Heart left ventricle (tissue), 16 donors: Measurements from ENCODE around the gene PRDM11. TPM values are rescaled to one million over a fixed set of nuclear protein-coding genes. Genes with fewer than 3 reads are reported as not detected.

ENCODE experiments used
- ATAC-seq, 4 donors: fragments of 200-7000 bp; cut with Tn5 transposase; one replicate each; pipeline ENCODE4 v1.9.1; 2020 to 2022; ENCODE audit warnings: moderate library complexity in 4 of 4, mild to moderate bottlenecking in 3 of 4, moderate number of reproducible peaks in 1 of 4
- DNase-seq, 5 donors: peaks; one replicate each; pipeline ENCODE4 v3.0.0-alpha.2; 2020
- H3K27ac ChIP-seq, 12 donors: fragments of 200-600 bp; sonication (generic) in 4 of 12; one replicate each; pipeline versions ENCODE4 v1.5.0 to v1.8.0; 2016 to 2022; ENCODE audit warnings: mild to moderate bottlenecking in 2 of 12
- H3K27me3 ChIP-seq, 9 donors: fragments of 200-600 bp; sonication (generic) in 2 of 9; one replicate each; pipeline versions ENCODE4 v1.5.1 to v1.8.0; 2016 to 2022; ENCODE audit warnings: mild to moderate bottlenecking in 3 of 9
- H3K36me3 ChIP-seq, 9 donors: fragments of 200-600 bp; sonication (generic) in 2 of 9; one replicate each; pipeline versions ENCODE4 v1.5.0 to v1.8.0; 2018 to 2022; ENCODE audit warnings: mild to moderate bottlenecking in 2 of 9
- H3K4me1 ChIP-seq, 12 donors: fragments of 200-600 bp; sonication (generic) in 4 of 12; one replicate each; pipeline versions ENCODE4 v1.5.0 to v1.8.0; 2016 to 2022; ENCODE audit warnings: mild to moderate bottlenecking in 3 of 12
- H3K4me3 ChIP-seq, 12 donors: fragments of 200-600 bp; sonication (generic) in 4 of 12; one replicate each; pipeline versions ENCODE4 v1.5.0 to v1.8.0; 2017 to 2022; ENCODE audit warnings: mild to moderate bottlenecking in 9 of 12, moderate library complexity in 4 of 12
- H3K9me3 ChIP-seq, 12 donors: fragments of 200-600 bp; sonication (generic) in 4 of 12; one replicate each; pipeline versions ENCODE4 v1.5.0 to v1.8.0; 2016 to 2022; ENCODE audit warnings: mild to moderate bottlenecking in 1 of 12
- POLR2A ChIP-seq, 2 donors: fragments of 450-650 bp; IDR thresholded peaks; one replicate each; pipeline ENCODE4 v1.6.1; 2017; ENCODE audit warnings: antibody characterized with exemption in 2 of 2, mild to moderate bottlenecking in 2 of 2, moderate library complexity in 2 of 2
- WGBS, 4 donors: extraction: QIAGEN DNeasy Blood & Tissue Kit in 2 of 4; methylation state at CpG; one replicate each; pipeline versions ENCODE4 v1.1.5 to v1.1.7; 2013 to 2018; 5-methylcytosine and 5-hydroxymethylcytosine counted together
- intact Hi-C, 10 donors: fragments of 100-400 bp; cut with DNase I; formaldehyde crosslinking; loops; one replicate each; pipeline versions ENCODE4 v1.11.1 to v1.14.2; 2022
- polyA plus RNA-seq, 2 donors: library from polyadenylated mRNA; stranded (reverse); fragments of 200-250 nt; gene quantifications; one replicate each; pipeline ENCODE4 v1.2.3, GENCODE V29; 2013
- total RNA-seq, 9 donors: library from RNA; depleted of rRNA in 2 of 9; stranded (reverse); fragments of >200 nt in 2 of 9; fragmentation: NEBNext Ultra II Directional in 3 of 9; extraction: Animal tissue kit (Norgen Biotek cat#: 25700) in 3 of 9; gene quantifications; one replicate each; pipeline versions ENCODE4 v1.1.0 to v1.2.4, GENCODE V29; 2016 to 2023
- TF ChIP-seq, protein P1 (sequence below), 12 donors: fragments of 200-600 bp; sonication (generic) in 4 of 12; IDR thresholded peaks; one replicate each; pipeline versions ENCODE4 v1.5.0 to v1.8.0; 2018 to 2022; ENCODE audit warnings: antibody characterized with exemption in 12 of 12, mild to moderate bottlenecking in 5 of 12
- donor health status: ischemic (EF 13 %, LVEDD 7.1; RV severe dilation, severe dysfunction).
- donor health status: healthy with polysubstance abuse.
- donor health status: DM: no; HTN: yes; CAD: no.
- donor health status: DM: no; HTN: no; CAD: no.
- donor health status: ischemic (EF 25% LVEDD 6.9; RV normal size, moderate dysfunction).
- donor health status: ischemic (EF 25% LVEDD 5.7; RV mildly dilated, moderate dysfunction).
- donor health status: healthy.
- donor health status: DM: yes; HTN: yes; CAD: no.
- donor health status: ischemic (EF 35%, LVEDD 5.7; RV mildly dilated, moderate dysfunction).
- donor health status: nonischemic (EF 11% LVEDD 7.7; RV severe dilation, severe dysfunction).
- donor health status: DM: yes; HTN: yes; CAD: no.
- donor health status: PGD.
- donor health status: ischemic (EF 29% LVEDD 5.4; RV normal size, mild dysfunction).
- donor health status: nonischemic (EF 23%, LVEDD 6.1; RV moderate dilation, normal function).

Gene PRDM11
- total and polyA plus RNA-seq, 11 donors: 4.5 to 29.6 (median 18.2) TPM

DNA sequence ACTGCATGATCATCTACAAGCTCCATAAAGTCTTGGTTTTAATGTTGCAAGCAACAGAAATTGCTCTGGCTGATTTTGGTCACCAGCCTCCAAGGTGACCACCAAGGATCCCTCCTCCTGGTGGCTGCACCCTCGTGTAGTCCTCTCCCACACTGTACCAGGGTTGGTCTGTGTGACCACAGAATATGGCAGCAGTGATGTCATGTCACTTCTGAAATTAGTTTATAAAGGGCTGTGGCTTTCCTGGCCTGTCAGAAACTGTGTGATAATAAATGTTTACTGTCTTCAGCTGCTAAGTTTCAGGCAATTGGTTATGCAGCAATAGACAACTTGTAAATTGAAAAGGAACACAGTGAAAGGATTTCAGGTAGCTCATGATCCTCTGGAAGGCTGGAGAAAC, 5.3 kb upstream of the PRDM11 start:
- Histone ChIP-seq H3K27ac (no peak overlapping the region), H3K36me3 (no peaks in the 10 kb centered on the region), H3K27me3 (peaks cover 0 to 6% (median 0%) of the 10 kb centered on the region in 9 donors), H3K4me3 (no peak overlapping the region), H3K9me3 (no peaks in the 10 kb centered on the region), H3K4me1 (peaks cover 0 to 11% (median 8%) of the 10 kb centered on the region in 12 donors)
- intact Hi-C loops: no loop called here
- DNase-seq (no peak), ATAC-seq (no peak)
- 42 to 100% (median 55%) methylated on average over 1 of the region's 1 CpG for WGBS, 4 donors
- TF ChIP-seq, protein P1, sequence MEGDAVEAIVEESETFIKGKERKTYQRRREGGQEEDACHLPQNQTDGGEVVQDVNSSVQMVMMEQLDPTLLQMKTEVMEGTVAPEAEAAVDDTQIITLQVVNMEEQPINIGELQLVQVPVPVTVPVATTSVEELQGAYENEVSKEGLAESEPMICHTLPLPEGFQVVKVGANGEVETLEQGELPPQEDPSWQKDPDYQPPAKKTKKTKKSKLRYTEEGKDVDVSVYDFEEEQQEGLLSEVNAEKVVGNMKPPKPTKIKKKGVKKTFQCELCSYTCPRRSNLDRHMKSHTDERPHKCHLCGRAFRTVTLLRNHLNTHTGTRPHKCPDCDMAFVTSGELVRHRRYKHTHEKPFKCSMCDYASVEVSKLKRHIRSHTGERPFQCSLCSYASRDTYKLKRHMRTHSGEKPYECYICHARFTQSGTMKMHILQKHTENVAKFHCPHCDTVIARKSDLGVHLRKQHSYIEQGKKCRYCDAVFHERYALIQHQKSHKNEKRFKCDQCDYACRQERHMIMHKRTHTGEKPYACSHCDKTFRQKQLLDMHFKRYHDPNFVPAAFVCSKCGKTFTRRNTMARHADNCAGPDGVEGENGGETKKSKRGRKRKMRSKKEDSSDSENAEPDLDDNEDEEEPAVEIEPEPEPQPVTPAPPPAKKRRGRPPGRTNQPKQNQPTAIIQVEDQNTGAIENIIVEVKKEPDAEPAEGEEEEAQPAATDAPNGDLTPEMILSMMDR (IDR thresholded peaks at IDR 0.05): no peak
- TF ChIP-seq POLR2A (IDR thresholded peaks at IDR 0.05): no peak

DNA sequence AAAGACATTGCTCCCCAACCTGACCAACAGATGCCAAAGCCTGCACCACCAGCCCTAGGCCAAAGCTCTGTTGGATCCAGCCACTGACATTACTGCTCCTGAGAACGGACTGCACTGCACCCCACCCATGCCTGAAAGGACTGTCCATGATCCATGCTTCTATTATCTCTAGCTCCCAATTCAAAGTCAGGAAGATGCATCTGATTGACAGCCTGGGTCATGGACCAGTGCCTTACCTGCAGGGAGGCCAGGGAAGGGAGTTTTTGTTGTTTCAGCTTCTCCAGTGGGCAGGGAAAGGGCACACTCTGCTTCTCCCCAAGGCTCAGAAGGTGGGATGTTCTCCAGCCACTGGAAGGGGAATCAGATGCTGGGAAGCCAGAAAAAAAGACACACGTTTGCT, 4.8 kb upstream of the PRDM11 start:
- ATAC-seq (no peak), DNase-seq (no peak)
- Histone ChIP-seq H3K36me3 (no peaks in the 10 kb centered on the region), H3K27ac (no peak overlapping the region), H3K27me3 (peaks cover 0 to 6% (median 0%) of the 10 kb centered on the region in 9 donors), H3K4me3 (no peak overlapping the region), H3K4me1 (peaks cover 0 to 12% (median 9%) of the 10 kb centered on the region in 12 donors), H3K9me3 (no peaks in the 10 kb centered on the region)
- intact Hi-C loops: no loop called here
- WGBS, 4 donors: 69 to 77% (median 76%) methylated on average over 2 of the region's 2 CpGs
- no peak for TF ChIP-seq POLR2A (IDR thresholded peaks at IDR 0.05)
- TF ChIP-seq, protein P1 (IDR thresholded peaks at IDR 0.05): no peak

DNA sequence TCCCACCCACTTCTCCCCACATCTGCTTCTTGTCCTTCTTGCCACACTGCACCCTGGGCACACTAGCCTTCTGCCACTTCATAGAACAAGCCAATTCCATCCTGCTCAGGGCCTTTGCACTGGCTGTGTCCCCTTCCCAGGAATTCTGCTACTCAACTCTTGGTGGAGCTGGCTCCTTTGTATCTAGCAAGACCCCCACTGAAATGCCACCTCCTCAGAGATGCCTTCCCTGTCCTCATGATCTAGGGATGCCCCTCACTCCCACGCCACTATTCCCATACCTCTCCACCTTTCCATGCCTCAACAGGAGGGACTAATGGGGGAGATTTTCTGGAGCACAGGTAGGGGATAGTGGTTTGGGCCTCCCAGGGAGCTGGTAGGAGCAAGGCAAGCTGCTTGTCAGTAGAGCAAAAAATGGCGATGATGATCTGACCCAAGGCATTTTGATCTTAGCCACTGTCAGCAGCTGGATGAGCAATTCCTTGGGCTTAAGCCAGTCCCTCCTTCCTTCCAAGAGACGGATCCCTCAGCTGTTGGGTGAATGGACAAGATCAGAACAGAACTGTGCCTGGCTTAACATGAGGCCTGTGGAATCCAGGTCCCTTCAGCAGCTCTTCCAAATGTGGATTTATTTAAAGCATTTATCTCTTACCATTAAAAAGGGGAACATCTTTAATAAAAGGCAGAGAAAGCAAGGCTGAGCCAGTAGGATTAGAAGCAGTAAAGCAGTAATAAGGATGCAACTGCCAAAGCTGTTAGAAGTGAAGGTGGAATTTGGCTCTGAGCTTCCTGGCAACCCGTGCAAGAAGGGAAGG, 4.0 kb upstream of the PRDM11 start:
- 73 to 76% (median 75%) methylated on average over 4 of the region's 4 CpGs for WGBS, 4 donors
- TF ChIP-seq POLR2A (IDR thresholded peaks at IDR 0.05): no peak
- TF ChIP-seq, protein P1 (IDR thresholded peaks at IDR 0.05): no peak
- Histone ChIP-seq H3K36me3 (no peaks in the 10 kb centered on the region), H3K9me3 (no peaks in the 10 kb centered on the region), H3K4me3 (no peak overlapping the region), H3K27ac (no peak overlapping the region), H3K27me3 (peaks cover 0 to 6% (median 0%) of the 10 kb centered on the region in 9 donors), H3K4me1 (peaks cover 0 to 13% (median 9%) of the 10 kb centered on the region in 12 donors)
- ATAC-seq: no peak
- intact Hi-C loops: no loop called here
- no peak for DNase-seq

DNA sequence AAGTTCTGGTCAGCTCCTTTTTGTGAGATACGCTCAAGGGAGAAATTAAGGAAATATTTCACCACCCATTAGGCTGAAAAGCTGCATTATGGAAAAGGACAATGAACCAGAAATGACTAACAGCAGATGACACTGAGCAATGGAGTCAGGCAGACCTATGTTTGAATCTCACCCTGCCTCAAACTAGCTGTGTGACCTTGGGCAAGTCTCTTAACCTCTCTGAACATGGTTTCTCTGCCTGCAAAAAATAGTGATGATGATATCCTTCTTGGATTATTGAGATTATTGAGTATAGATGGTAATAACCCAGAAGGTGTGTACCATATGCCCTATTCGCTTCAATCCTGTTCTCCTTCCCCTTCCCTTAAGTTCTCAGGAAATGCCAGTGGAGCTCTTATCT, 2.9 kb upstream of the PRDM11 start:
- Histone ChIP-seq H3K4me3 (no peak overlapping the region), H3K4me1 (peaks cover 0 to 24% (median 18%) of the 10 kb centered on the region in 12 donors), H3K27ac (no peak overlapping the region), H3K9me3 (no peaks in the 10 kb centered on the region), H3K27me3 (peaks cover 0 to 6% (median 0%) of the 10 kb centered on the region in 9 donors), H3K36me3 (no peaks in the 10 kb centered on the region)
- DNase-seq (no peak), ATAC-seq (no peak)
- intact Hi-C loops: no loop called here
- 95 to 98% (median 96%) methylated on average over 2 of the region's 2 CpGs for WGBS, 4 donors
- TF ChIP-seq, protein P1 (IDR thresholded peaks at IDR 0.05): no peak
- no peak for TF ChIP-seq POLR2A (IDR thresholded peaks at IDR 0.05)
